HL-60 (cell line): Measurements from ENCODE around the gene NKD2.

Experiments used
- DNase-seq, 2 experiments: peaks; one replicate each; pipeline ENCODE4 v3.0.0-alpha.2; 2010 to 2020; ENCODE audit warnings: low read depth in 1 of 2, low spot score in 1 of 2
- H3K27ac ChIP-seq: fragments of 250-450 bp; sonication (Bioruptor Pico); replicated peaks from 2 replicates; pipeline ENCODE4 v1.5.1; 2020; ENCODE audit warnings: mild to moderate bottlenecking, moderate library complexity
- H3K27me3 ChIP-seq: fragments of 250-450 bp; sonication (Bioruptor Pico); 2 replicates; pipeline ENCODE4 v1.5.1; 2021; ENCODE audit warnings: mild to moderate bottlenecking, moderate library complexity; ENCODE audit not compliant: insufficient read depth, poor library complexity, severe bottlenecking
- H3K4me3 ChIP-seq: replicated peaks from 2 replicates; pipeline ENCODE4 v1.5.1; 2011; ENCODE audit warnings: mild to moderate bottlenecking, control low read depth, low read length; ENCODE audit not compliant: insufficient read depth
- CTCF ChIP-seq: IDR thresholded peaks from one replicate; pipeline ENCODE4 v1.5.1; 2011; ENCODE audit warnings: low read length, control low read depth, inconsistent platforms; ENCODE audit not compliant: insufficient read depth
- GABPA ChIP-seq: IDR thresholded peaks from 2 replicates; pipeline ENCODE4 v1.6.1; 2012; ENCODE audit warnings: low read depth
- POLR2AphosphoS5 ChIP-seq: IDR thresholded peaks from 2 replicates; pipeline ENCODE4 v1.6.1; 2012; ENCODE audit warnings: low read depth
- SPI1 ChIP-seq: IDR thresholded peaks from 2 replicates; pipeline ENCODE4 v1.6.1; 2012; ENCODE audit warnings: low read depth, mild to moderate bottlenecking, borderline replicate concordance
- TF ChIP-seq, protein P1 (sequence below): IDR thresholded peaks from 2 replicates; pipeline ENCODE4 v1.6.1; 2012; ENCODE audit warnings: low read depth; ENCODE audit not compliant: insufficient replicate concordance

The NKD2 gene

GRCh38 chr5:1069720-1070088, 61.1 kb downstream of the NKD2 start:
- Histone ChIP-seq H3K27me3 (no peaks in the 10 kb centered on the region), H3K27ac (no peak overlapping the region), H3K4me3 (no peak overlapping the region)
- no peak for TF ChIP-seq POLR2AphosphoS5
- TF ChIP-seq SPI1: no peak
- no peak for TF ChIP-seq CTCF
- TF ChIP-seq GABPA: no peak
- TF ChIP-seq, protein P1, sequence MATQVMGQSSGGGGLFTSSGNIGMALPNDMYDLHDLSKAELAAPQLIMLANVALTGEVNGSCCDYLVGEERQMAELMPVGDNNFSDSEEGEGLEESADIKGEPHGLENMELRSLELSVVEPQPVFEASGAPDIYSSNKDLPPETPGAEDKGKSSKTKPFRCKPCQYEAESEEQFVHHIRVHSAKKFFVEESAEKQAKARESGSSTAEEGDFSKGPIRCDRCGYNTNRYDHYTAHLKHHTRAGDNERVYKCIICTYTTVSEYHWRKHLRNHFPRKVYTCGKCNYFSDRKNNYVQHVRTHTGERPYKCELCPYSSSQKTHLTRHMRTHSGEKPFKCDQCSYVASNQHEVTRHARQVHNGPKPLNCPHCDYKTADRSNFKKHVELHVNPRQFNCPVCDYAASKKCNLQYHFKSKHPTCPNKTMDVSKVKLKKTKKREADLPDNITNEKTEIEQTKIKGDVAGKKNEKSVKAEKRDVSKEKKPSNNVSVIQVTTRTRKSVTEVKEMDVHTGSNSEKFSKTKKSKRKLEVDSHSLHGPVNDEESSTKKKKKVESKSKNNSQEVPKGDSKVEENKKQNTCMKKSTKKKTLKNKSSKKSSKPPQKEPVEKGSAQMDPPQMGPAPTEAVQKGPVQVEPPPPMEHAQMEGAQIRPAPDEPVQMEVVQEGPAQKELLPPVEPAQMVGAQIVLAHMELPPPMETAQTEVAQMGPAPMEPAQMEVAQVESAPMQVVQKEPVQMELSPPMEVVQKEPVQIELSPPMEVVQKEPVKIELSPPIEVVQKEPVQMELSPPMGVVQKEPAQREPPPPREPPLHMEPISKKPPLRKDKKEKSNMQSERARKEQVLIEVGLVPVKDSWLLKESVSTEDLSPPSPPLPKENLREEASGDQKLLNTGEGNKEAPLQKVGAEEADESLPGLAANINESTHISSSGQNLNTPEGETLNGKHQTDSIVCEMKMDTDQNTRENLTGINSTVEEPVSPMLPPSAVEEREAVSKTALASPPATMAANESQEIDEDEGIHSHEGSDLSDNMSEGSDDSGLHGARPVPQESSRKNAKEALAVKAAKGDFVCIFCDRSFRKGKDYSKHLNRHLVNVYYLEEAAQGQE: no peak
- no peak for DNase-seq

- no peaks in the 10 kb centered on the region for H3K27me3 ChIP-seq
- H3K4me3 ChIP-seq: no peak overlapping the region
- no peak overlapping the region for H3K27ac ChIP-seq
- TF ChIP-seq CTCF (no peak), GABPA (no peak), SPI1 (no peak), POLR2AphosphoS5 (no peak)
- TF ChIP-seq, protein P1: no peak
- DNase-seq: no peak
These were observed 64.9 kb downstream of the NKD2 start for GRCh38 chr5:1073239-1074102.

DNA sequence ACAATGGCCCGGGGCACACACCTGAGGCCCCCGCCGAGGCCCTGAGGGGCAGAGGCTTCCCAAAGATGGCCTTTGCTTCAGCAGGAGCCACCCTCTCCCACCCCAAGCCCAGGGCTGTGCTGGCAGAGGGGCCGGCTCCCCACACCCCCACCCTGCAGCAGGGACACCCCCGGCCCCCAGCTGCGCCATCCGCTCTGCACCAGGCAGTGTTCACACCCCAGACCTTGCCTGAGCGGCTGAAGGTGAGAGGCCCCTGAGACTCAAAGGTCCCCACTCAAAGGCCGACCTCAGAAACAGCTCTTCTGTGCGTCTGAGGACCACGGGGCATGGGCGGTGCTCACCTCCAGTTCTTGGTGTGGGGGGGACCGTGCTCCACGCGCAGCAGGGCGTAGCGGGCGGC, 65.6 kb downstream of the NKD2 start:
- Histone ChIP-seq H3K27me3 (no peaks in the 10 kb centered on the region), H3K4me3 (no peak overlapping the region), H3K27ac (no peak overlapping the region)
- TF ChIP-seq GABPA: no peak
- TF ChIP-seq, protein P1: no peak
- TF ChIP-seq SPI1: no peak
- no peak for TF ChIP-seq CTCF
- no peak for TF ChIP-seq POLR2AphosphoS5
- DNase-seq: no peak
